AG20443 (cell line): Measurements from ENCODE around the gene PRAMEF13.
"Not testable (repeated sequence)": the region's sequence is repeated elsewhere in the genome, so short reads cannot be mapped to it uniquely, and the experiment has no call there.

ENCODE experiments used
- DNase-seq: peaks from one replicate; pipeline ENCODE4 v3.0.0; 2012; ENCODE audit warnings: low spot score, mixed read lengths

Gene PRAMEF13

DNA sequence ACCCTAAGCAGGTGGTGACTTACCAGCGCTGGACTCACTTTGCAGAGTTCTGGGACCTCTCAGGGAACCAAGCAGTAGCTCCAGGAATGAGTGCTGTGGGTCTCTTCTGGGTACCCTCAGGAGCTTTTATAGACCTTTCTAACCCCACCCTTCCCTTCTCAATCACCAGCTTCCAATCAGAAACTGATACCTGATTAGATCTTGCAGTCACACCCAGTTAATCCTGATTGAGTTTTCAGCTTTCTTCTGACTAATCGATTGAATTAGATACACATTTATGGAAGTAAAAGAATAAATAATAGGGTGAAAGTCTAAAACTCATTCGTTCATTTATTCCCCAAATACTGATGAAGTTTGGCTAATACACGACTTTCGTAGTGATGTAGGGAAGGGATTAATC is at the start of gene PRAMEF13:
Gene PRAMEF13, minus strand, starts transcription at position 101 of the 400 bp plus-strand sequence. CDS start 1,820 bp downstream, outside the sequence.
- not testable (repeated sequence) for DNase-seq

GRCh38 chr1:13247122-13247521 is 45.9 kb upstream of the PRAMEF13 start:
- not testable (repeated sequence) for DNase-seq

- DNase-seq = not testable (repeated sequence)
Observed at GRCh38 chr1:13246554-13246871, 45.3 kb upstream of the PRAMEF13 start.

GRCh38 chr1:13245841-13246553 is 44.8 kb upstream of the PRAMEF13 start:
- DNase-seq = not testable (repeated sequence)

- DNase-seq = not testable (repeated sequence)
Observed at GRCh38 chr1:13243536-13244263, 42.5 kb upstream of the PRAMEF13 start.

GRCh38 chr1:13239633-13240032 is 38.4 kb upstream of the PRAMEF13 start:
- not testable (repeated sequence) for DNase-seq

DNA sequence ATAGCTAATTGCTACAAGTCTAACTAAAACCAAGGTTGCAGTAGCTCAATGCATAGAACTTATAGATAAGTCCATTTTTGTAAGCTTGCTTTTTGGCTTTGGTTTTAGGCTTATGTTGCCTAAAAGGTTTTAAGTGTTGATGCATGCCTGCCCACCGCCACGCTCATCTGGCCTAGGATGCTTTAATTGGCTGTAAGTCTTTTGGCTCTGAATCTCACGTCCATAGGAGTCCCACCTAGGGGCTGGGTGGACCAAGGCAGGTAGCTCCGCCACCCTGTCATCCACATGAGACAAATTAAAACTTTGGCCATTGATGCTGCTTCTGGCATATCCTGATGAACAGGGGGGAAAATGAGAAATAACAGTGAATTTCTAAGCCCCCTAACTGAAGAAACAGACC is 36.4 kb upstream of the PRAMEF13 start:
- DNase-seq = not testable (repeated sequence)

DNA sequence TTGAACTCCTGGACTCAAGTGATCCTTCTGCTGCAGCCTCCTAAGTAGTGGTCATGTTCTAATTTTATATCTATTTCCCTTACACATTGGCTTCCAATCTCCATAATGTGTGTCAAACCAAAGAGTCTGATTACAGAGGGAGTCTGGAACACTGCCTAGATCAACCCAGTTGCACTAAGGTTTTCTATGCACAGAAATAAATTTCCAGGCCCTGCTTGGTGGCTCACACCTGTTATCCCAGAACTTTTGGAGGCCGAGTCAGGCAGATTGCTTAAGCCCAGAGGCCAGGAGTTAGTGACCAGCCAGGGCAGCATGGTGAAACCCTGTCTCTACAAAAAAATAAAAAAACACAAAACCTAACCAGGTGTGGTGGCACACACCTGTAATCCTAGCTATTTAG is 32.8 kb upstream of the PRAMEF13 start:
- not testable (repeated sequence) for DNase-seq

- DNase-seq = not testable (repeated sequence)
Observed at GRCh38 chr1:13232056-13232455, 30.8 kb upstream of the PRAMEF13 start.

- DNase-seq = not testable (repeated sequence)
Observed at GRCh38 chr1:13231061-13231750, 30.0 kb upstream of the PRAMEF13 start.

GRCh38 chr1:13230601-13231000 is 29.4 kb upstream of the PRAMEF13 start:
- not testable (repeated sequence) for DNase-seq

DNA sequence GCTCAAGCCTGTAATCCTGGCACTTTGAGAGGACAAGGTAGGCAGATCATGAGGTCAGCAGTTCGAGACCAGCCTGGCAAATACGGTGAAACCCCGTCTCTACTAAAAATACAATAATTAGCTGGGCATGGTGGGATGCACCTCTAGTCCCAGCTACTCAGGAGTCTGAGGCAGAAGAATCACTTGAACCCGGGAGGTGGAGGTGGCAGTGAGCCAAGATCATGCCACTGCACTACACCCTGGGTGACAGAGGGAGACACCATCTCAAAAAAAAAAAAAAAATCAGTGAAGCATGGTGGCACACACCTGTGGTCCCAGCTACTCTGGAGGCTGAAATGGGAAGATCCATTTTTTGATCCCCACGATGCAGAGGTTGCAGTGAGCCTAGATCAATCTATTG is 28.9 kb upstream of the PRAMEF13 start:
- DNase-seq = not testable (repeated sequence)

DNA sequence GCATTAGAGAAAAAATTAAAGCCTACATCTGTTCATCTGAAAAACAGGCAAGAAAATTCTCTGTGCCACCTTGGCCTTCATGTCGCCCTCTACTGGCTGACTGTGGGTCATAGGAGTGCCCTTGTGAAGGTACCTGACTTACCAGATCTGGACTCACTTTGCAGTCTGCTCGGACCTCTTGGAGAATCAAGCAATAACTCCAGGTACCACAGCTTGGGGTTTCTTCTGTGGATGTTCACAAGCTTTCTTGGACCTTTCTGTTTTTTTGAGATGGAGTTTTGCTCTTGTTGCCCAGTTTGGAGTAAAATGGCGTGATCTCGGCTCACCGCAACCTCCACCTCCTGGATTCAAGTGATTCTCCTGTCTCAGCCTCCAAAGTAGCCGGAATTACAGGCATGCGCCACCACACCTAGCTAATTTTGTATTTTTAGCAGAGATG is 27.2 kb upstream of the PRAMEF13 start:
- no peak for DNase-seq

DNA sequence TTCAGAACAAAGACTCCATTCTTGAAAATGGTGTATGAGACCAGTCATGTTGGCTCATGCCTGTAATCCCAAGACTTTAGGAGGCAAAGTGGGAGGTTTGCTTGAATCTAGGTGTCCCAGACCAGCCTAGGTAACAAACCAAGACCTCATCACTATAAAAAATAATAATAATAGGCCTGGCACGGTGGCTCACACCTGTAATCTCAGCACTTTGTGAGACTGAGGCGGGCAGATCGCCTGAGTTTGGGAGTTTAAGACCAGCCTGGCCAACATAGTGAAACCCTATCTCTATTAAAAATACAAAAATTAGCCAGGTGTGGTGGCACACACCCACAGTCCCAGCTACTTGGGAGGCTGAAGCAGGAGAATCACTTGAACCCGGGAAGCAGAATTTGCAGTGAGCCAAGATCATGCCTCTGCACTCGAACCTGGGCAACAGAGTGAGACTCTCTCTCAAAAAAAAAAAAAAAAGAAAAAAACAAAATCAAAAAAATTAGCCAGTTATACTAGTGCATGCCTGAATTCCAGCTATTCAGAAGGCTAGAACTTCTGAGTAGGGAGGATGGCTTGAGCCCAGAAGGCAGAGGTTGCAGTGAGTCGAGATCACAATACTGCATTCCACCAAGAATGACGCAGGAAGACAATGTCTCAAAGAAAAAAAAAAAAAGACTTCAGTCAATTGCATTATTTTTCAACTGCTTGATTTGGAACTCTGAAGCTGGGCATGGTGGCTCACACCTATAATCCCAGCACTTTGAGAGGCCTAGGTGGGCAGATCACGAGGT is 26.3 kb upstream of the PRAMEF13 start:
- not testable (repeated sequence) for DNase-seq

GRCh38 chr1:13225675-13226204 is 24.5 kb upstream of the PRAMEF13 start, which contains the start of gene PRAMEF18:
Gene PRAMEF18 (minus strand): TSS chr1:13226154. CDS start chr1:13226106, 48 bp downstream.
- DNase-seq = not testable (repeated sequence)

DNA sequence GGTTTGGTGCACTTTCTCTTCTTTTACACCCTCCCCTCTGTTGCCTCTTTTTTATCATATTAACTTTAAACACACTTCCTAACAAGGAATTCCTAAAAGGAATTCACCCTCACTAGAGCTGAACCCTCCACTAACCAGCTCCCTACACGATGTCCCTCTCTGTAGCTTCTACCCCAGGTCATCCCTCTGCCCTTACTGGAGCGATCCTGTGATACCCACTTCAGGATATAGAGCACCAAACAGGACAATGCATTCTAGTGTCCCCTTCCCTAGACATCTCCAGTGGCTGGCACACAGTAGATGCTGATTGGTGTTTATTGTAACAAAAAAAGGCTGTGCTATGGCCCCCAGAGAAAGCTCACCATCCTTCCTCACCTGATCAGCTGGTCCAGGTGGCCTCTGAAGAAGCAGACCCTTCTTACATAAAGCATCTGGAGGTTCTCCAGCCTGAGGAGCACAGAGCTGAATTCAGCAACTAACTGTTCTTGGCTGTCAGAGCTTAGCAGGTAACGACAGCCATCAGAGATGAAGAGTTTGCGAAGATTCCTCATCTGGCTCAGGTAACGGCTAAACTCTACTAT is 23.4 kb upstream of the PRAMEF13 start:
- no peak for DNase-seq

- DNase-seq = not testable (repeated sequence)
Observed at GRCh38 chr1:13222788-13223187, 21.6 kb upstream of the PRAMEF13 start.

GRCh38 chr1:13219203-13219602 is 18.0 kb upstream of the PRAMEF13 start:
- not testable (repeated sequence) for DNase-seq

GRCh38 chr1:13216619-13217018 is 15.4 kb upstream of the PRAMEF13 start:
- DNase-seq = not testable (repeated sequence)

DNA sequence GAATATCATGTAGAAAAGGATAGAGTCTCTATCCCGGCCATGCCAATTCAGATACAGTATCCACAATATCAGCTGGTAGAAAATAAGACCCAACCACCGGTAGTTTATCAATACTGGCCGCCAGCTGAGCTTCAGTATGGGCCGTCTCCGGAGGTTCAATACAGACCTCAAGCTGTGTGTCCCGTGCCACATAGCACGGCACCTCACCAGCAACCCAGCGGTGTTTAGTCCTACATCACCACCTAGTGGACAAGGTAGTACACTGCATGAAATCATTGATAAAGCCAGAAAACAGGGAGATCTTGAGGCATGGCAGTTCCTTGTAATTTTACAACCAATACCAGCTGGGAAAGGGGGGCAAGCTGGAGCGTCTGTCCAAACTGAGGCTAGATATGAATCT is 7.5 kb upstream of the PRAMEF13 start:
- not testable (repeated sequence) for DNase-seq

- not testable (repeated sequence) for DNase-seq
Observed at GRCh38 chr1:13171548-13171947, 29.7 kb downstream of the PRAMEF13 start, which contains the start of gene PRAMEF9. Gene PRAMEF9 (plus strand): TSS chr1:13171848. CDS start chr1:13175281, 3,433 bp downstream.
